Cortex of kidney (tissue), 1 donor: ENCODE measurements around the gene ASZ1.

ENCODE experiments used
- DNase-seq: peaks from one replicate; lab custom pipeline; 2025; lab: John Stamatoyannopoulos, UW

Gene ASZ1

GRCh38 chr7:117401293-117402002, 25.8 kb downstream of the ASZ1 start:
- no peak for DNase-seq

GRCh38 chr7:117399820-117400422, 27.4 kb downstream of the ASZ1 start:
- DNase-seq, result no peak

GRCh38 chr7:117395743-117396142, 31.6 kb downstream of the ASZ1 start:
- DNase-seq, result no peak

- no peak for DNase-seq
These were observed 33.5 kb downstream of the ASZ1 start for GRCh38 chr7:117393781-117394180.

GRCh38 chr7:117389871-117390270, 37.4 kb downstream of the ASZ1 start:
- DNase-seq, result no peak

GRCh38 chr7:117386110-117386706, 41.1 kb downstream of the ASZ1 start:
- no peak for DNase-seq

- no peak for DNase-seq
These were observed 41.8 kb downstream of the ASZ1 start for GRCh38 chr7:117385363-117386109.

- DNase-seq, result no peak
These were observed 42.5 kb downstream of the ASZ1 start for GRCh38 chr7:117384688-117385362.

- no peak for DNase-seq
These were observed 43.7 kb downstream of the ASZ1 start for GRCh38 chr7:117383483-117384189.

GRCh38 chr7:117383046-117383445, 44.2 kb downstream of the ASZ1 start:
- no peak for DNase-seq

GRCh38 chr7:117381362-117381761, 45.9 kb downstream of the ASZ1 start:
- no peak for DNase-seq

- no peak for DNase-seq
These were observed 51.9 kb downstream of the ASZ1 start for GRCh38 chr7:117375380-117375779.

GRCh38 chr7:117372073-117372472, 55.2 kb downstream of the ASZ1 start:
- no peak for DNase-seq

- DNase-seq, result no peak
These were observed 62.8 kb downstream of the ASZ1 start for GRCh38 chr7:117364339-117365080.

GRCh38 chr7:117362294-117362888, 64.9 kb downstream of the ASZ1 start:
- DNase-seq, result no peak

- no peak for DNase-seq
These were observed 77.3 kb downstream of the ASZ1 start for GRCh38 chr7:117350027-117350426.

- no peak for DNase-seq
These were observed 77.7 kb downstream of the ASZ1 start for GRCh38 chr7:117349570-117349969.

GRCh38 chr7:117347962-117348672, 79.2 kb downstream of the ASZ1 start:
- DNase-seq, result no peak

- no peak for DNase-seq
These were observed 79.8 kb downstream of the ASZ1 start for GRCh38 chr7:117347480-117347879.

- DNase-seq, result no peak
These were observed 81.1 kb downstream of the ASZ1 start for GRCh38 chr7:117346161-117346560.
